Right lung (tissue), 5 donors: ENCODE data around the gene PSAPL1. TPM values are rescaled to one million over a fixed set of nuclear protein-coding genes. Genes with fewer than 3 reads are reported as not detected.

Source experiments
- DNase-seq, 2 donors: peaks; one replicate each; pipeline ENCODE4 v3.0.0-alpha.2; 2013
- polyA plus RNA-seq, 5 donors: library from polyadenylated mRNA; unstranded; fragments of 120-200 nt; gene quantifications; one replicate each; pipeline versions ENCODE4 v1.2.1 to v1.2.3, GENCODE V29; 2013; ENCODE audit warnings: inconsistent platforms in 1 of 5, low replicate concordance in 1 of 5; ENCODE audit not compliant: insufficient read length in 5 of 5, insufficient read depth in 1 of 5

The PSAPL1 gene
- polyA plus RNA-seq, 5 donors: 0.04 to 0.10 (median 0.07) TPM; not detected in 1

DNA sequence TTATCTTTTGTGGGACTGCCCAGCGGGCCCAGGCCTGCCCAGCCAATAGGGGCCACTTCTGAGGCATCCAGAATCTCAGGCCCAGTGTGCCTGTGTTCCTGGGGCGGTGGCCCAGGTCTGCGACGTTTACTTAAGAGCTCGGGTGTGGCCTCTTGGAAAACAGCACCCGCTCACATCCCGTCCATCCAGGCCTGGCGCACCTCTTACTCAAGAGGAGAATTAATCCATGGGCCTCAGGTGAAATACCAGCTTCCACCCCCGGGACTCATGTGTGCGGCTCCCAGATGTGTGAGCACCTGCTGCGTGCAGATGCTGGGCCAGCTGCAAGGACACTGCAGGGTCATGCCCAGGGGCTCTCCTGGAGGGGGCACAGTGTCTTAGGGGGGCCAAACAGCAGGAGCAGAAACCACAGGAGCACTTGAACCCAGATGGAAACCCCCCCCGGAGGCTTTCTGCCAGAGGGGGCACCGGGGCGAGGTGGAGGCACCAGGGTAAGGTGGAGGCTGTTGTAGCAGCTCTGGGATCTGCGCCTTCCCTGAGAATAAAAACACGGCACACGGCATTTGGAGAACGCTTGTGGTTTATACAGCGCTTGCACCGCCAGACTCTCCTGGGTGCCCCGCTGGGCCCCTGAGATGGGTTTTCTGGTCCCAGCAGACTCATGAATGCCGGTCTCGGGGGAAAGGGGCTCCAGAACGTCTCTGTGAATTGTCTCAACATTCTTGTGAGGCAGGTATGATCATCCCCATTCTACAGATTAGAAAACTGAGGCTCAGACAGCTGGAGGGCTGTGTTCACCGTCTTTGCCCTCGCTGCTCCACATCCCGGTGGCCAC lies 2.8 kb downstream of the PSAPL1 start:
- DNase-seq: no peak

DNA sequence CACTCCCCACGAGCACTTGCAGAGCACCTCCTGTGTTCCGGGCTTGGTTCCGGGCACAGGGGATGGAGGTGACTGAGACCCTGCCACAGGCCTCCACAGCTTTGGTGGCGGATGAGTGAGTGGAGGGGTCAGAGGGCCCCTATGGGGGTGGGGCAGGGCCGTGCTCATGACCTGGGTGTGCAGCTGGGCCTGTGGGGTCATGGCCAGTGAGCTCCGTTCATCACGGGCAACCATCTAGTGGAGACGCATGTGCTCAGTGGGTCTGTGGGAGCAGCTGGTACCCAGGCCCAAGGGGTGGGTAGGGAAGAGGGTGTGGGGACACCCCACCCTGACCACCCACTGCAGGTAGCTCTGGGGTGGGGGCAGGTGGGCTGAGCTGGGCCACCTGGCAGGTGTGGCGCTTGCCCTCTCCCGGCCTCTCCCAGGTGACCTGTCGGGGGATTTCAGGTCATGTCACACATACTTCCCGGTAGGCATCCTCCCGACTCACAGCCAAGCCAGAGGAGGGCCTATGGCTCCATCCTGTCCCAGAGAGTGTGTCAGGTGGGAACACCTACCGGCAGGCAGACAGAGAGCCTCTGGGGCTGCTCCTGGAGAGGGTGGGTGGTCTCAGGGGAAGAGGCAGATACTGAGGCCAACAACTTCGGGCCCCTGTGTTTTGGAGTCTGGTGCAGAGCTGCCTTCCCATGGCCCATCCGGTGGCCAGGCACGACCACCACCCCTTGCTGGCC lies 3.6 kb downstream of the PSAPL1 start:
- DNase-seq: no peak

DNA sequence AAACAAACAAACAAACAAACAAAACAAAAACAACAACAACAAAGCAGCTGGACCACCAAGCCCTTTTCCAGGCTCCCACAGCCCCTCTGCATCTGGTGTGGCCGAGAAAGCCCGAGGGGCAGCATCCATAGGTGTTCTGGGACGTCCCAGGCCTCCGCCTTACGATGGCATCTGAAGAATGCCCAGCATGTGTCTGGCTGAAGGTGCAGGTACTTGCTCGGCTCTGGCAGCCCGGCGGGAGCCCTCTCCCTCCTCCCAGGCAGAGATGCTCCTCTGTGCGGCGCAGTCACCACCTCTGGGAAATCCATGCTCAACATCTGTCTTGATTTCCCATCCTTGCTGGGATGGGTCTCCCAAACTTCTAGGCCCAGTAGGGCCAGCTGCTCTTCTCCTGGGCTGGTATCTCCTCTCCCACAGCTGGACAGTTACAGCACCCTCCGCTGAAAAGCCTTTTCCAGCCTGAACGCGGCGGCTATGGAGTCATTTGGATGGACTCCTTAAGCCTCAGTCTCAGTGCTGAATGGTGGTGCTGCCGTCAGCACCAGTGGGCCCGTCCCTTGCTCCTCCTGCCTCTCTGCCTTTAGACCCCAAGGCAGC lies 4.3 kb downstream of the PSAPL1 start:
- DNase-seq: no peak

DNA sequence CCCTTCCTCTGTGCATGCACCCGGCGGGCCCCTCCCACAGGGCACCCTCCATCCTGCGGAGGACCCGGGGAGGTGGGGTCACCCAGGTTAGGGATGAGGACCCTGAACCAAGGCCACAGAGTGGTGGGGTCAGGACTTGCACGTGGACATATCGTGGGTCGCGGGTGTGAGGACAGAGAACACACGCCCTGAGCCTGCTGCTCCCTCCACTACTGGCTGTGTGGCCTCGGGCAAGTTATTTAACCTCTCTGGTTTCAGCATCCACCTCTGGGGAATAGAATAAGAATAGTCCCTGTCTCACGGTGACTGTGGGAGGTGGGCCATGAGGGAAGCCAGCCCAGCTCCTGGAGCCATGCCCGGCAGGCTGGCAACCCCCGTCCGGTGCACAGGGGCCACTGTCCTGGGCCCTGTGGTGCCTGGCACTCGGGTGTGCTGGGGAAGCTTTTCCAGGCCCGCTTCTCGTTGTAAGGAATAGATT lies 5.1 kb downstream of the PSAPL1 start:
- no peak for DNase-seq

DNA sequence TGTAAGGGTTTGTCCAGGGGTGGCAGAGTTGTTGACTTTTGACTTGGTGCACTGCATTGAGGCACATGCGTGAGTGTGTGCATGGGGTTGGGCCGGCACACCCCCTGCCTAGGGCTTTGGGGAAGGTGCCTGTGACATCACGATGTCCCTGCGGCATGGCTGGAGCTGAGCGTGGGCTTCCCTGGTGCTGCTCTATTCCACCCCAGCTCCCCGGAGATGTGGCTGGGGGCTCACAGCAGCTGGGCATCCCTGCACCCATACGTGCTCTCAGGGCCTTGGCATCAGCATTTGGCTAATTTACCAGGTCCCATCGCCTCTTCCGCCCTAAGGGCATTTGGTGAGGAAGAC lies 5.7 kb downstream of the PSAPL1 start:
- DNase-seq: no peak

DNA sequence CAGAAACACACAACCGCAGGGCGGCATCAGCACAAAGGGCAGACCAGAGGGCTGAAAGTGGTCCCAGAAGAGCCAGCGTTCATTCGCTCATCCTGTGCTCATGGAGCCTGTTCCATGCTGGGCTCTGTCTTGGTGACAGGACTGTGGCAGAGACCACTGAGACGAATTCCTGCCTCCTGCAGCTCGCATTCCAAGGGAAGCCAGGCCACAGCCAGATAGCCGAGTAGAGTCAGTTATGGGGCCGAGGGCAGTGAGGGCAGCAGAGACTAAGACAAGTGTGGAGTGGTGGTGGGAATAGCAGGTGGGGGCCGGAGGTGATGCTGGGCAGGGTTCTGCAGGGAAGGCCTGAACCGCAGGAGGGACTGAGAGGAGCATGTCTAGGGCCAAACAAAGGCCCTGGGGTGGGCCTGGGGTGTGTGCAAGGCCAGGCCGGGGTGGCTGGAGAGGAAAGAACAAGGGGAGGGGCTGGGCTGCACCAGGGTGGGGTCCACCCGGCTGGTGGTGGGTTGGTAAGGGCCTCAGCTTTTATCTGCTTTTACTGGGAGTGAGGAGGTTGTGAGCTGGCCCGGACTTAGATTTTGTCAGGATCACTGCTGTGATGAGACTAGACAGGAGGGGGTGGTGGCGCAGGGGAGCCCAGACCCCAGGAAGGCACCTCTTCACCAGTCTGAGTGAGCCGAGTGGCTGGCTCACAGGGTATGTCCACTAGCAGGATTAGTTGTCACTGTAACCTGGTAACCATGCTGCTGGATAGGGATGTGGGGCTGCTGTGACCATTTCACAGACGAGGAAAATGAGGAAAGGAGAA lies 6.3 kb downstream of the PSAPL1 start:
- DNase-seq: no peak

DNA sequence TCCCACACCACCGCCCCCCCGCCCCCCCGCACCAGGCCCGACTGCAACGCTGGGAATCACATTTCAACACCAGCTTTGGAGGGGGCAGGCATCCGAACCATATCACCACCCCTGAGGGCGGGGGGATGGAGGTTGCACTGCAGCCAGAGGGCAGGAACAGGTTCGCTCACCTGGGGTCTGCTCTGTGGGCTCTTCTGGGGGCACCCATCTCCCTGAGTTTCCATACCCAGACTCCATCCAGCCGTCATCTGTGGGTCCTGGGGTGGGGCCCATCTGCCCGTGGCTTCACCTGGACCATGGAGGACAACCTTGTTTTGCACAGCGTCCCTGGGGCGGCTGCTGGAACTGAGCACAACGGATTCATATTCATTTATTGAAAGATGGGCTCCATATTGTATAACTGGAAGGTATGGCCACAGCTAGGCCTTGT lies 6.9 kb downstream of the PSAPL1 start:
- no peak for DNase-seq

DNA sequence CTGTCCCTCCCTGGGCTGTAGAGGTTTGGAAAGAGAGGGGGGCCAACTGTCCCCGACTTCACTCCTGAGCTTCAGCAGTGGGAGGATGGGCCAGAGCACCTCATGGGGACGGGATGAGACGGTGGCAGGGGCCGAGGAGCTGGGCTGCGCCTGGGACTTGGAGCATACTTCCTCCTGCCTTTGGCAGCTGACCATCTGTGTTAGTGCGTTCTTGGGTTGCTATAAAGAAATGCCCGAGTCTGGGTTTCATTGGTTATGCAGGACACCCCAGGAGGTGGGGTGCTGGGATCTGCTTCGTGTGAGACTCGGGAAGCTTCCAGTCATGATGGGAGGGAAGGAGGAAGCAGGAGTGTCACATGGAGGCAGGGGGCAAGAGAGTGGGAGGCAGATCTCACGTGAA lies 7.4 kb downstream of the PSAPL1 start:
- no peak for DNase-seq

DNA sequence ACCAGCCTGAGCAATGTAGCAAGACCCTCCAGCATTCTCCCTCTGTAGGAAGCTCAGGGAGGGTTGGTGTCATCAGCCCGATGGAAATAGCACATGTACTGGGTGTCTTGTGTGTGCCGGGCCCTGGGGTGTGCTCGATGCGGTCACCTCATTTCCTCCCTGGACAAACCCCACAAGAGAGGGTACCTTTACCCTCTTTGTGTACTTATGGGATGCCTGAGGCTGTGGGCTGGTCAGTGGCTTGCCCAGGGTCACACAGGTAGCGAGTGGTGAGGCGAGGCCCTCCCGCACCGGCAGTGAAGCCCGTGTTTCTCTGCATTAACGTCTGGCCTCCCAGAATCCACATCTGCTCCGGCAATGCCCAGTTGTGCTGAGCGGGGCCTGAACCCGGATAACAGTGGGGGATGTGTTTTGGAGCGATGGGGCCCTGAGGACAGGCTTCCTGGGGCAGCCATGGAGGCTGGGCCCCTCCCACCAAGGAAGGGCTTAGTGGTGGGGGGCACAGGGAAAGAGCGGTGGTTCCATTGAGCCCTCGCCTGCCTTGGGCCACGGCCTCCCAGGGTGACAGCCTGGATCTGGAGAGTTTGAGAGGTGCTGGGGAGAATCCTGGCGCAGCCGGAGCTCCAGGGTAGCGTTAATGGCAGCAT lies 8.1 kb downstream of the PSAPL1 start:
- DNase-seq: no peak

DNA sequence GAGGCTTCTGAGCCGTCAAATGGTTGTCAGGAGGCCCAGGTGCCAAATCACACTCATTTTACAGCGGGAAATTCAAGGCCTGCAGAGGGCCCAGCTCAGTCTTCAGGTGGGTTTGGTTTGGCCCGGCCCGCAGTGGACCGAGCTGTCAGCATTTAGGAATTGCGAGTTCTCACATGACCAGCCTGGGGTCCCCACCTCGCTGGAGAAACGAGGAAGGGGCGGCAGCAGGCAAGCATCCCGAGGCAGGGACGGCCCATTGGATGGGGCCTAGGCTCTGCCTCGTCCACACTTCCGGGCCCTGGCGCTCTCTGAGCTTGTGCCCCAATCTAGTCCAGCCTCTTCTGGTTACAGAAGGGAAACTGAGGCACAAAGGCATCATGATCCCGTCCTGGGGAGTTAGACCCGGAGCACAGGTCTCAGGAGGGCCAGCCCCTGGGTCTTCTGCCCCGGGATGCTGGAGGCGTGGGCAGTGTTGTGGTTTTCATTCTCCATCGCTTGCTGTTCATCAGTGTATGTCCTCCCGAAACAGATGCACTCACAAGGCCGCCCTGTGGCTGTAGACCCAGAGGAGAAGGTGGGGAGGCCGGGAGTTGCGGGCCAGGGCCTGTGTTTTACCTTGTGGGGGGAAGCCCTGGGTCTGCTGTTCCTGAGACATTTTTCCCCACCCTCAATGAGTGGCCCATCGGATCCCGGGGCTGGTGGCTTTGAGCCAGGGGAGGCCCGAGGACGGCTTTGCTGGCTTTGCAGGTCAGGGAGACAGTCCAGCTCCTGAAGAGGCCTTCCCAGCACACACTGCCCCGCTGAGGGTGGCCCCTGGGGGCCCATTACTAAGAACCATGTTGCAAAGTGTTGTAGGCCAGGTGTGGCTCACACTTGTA lies 8.9 kb downstream of the PSAPL1 start:
- DNase-seq: no peak

DNA sequence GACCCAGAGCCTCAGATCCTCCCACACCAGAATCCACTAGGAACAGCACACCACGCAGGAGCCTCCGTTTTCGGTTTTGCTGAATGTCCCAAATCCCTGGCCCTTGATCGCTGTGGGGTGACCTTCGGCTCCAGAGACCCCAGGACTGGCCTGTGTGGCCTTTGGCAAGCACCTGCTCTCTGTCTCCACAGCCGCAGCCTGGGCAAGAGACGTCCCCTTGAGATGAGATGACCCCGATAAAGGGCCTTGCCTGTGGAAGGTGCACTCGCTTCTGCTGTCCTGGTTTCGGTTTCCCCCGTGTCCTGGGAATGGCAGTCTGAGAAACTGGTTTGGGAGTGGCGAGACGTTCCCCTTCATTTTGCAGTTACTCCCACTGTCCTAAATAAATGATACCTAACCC lies 9.6 kb downstream of the PSAPL1 start:
- no peak for DNase-seq

DNA sequence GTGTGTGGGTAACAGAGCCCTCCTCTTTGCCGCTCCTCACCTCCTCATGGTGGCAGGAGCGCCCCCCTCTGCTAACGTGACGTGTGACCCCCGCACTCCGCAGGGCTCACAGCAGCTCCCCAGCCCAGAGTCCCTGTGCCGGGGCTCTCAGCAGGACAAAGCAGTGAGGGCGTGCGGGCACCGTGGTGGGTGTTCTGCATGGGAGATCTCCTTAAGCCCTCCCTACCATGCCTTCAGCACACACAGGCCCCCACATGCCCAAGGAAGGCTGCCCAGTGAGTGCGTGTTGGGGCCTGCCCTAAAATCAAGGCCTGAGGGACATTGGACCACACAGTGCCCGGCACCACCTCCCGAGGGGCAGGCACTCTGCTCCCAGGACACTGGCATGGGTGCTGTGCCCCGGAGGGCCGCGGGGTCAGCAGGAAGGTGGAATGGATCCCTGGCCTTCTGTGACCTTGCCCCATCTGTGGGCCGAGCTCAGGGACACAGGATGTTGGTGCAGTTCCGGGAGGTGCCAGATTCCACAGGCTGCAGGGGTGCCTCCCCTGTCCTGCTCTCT lies 10.1 kb downstream of the PSAPL1 start:
- no peak for DNase-seq

DNA sequence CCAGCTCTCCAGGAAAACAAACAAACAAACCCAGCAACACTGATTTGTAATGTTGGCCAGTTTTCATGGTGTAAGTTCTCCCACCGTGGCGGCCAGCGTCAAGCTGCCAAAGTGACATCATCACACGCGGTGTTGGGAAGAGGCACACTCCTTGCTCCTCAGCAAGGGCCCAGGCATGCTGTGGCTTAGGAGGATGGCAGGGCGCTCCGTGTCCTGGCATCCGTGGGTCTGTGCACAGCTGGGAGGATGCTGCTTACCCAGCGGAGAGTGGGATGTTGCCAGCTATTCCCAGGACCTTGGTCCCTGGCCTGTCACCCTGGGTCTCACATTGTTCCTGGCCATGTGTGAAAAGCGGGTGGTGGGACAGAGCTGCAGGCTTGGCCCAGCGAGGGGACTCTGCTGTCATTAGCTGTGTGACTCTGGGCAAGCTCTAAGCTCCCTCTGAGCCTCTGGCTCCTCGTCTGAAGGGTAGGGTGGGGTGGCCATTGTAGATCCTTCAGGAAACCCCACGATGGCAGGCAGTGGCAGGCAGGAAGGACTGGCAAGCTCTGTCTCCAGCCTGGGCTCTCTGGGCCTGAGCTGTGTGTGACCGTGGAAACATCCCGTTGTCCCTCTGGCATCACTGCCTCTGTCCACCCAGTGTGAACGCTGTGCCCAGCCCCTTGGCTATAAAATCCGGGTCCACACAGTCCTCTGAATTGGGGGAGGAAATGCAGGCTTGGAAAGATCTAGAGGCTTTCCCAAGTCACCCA lies 10.8 kb downstream of the PSAPL1 start:
- no peak for DNase-seq

DNA sequence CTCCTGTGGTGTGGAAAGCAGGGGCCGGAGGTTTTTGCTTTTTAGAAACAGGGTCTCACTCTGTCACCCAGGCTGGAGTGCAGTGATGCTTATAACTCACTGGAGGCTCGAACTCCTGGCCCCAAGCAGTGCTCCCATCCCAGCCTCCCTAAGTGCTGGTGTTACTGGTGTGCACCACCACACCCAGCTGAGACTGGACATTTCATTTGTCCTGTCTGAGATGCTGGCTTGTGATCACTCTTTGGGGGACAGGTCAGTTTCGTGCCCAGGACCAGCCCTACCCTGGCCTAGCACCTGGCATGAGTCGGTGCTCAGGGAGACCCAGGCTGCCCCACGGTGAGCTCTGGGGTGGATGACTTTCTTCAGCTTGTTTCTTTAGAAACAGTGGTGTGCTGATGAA lies 11.3 kb downstream of the PSAPL1 start:
- no peak for DNase-seq

DNA sequence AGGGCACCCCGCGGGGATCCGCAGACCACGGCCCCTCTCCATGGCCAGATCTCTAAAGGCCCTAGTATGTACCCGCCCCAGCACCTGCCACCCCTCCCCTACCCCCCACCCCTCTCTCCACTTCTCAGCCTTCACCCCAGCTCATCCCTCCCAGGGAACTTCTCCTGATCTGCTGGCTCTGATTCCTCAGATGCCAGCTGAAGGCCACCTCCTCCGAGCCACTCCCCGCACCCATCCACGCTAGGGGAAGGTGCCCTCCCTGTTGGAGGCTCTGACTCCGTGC lies 11.9 kb downstream of the PSAPL1 start:
- no peak for DNase-seq

DNA sequence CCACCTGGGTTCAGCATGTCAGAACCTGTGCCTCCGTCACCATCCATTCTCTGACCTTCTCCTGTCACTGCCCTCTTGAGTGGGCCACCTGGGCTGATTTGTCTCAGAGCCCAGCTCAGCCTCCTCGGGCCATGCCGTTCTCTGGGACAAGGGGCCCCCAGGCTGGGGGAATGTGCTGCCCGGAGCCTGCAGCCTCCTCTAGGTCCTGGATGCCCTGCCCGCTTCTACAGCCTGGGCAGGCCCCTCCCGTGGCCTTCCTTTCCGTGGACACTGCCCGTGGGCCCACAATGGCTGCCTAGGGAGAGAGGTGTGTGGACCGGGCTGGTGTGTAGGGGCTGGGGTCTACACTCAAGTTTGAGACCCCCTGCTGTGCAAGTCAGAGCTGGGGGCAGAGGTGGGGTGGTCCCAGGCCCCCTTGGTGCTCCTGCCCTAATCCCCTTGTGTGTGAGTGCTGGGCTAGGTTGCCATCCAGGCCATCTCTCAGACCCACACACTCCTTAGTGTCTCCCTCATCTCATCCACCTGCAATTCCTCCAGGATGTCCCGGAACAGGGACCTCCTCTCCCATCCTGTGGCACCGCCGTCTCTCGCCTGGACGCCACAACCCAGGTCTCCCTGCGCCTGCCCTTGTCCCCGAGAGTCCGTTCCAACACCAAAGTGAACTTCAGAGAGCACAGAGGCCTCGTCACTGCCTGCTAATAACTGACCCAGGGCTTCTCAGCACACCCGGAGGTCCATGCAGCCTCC lies 12.4 kb downstream of the PSAPL1 start:
- DNase-seq: no peak

DNA sequence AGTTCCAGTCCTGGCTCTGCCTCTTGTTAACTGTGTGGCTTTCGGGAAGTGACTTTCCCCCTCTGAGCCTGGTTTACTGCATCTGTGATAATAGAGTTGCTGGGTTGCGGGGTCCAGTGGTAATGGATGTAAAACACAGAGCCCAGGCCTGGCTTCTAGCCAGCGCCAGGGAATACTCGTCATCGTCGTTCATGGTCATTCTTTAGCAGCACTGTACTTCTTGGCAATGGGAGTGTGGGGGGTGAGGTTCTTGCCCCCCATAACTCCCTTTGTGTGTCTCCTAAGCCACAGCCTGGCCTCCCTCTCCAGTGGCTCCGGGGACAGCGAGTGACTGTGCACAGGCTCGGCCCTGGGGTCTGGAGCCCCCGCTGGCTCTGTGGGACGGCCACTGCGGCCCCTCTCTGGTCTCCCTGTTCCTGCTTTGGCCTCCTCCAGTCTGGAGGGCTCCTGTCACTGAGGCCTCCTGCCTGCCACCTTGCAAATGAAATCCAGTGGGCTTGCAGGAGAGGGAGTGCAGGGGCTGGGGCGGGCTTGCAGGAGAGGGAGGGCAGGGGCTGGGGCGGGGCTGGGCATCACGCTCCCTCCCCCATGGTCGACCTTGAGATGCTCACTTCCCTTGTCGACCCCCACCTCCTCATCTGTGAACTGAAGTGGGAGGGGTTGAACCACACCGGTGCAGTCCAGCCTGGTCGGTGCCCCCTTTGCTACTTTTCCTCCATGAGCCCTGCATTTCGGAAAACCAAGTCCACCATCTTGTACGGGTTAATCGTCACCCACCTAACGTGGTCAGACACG lies 13.2 kb downstream of the PSAPL1 start:
- DNase-seq: no peak

DNA sequence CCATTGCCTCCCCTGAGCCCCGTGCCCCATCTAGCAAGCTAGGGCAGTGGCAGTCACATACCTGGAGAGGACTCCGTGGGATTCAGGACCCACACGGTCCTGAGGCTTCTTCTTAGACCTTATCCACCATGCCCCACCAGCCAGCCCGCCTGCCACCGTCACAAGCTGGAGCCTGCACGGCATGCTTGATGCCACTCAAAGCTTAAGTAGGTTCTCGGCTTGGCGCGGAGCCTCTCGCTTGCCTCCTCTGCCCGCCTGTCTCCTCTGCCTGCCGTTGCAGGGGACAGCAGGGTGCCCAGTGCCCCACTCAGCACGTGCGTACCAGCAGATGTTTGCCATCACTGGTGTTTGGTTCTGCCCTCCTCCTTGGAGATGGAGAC lies 14.1 kb downstream of the PSAPL1 start:
- no peak for DNase-seq
